ENCODE results near the gene EXOC2.
"Not testable (repeated sequence)": the region's sequence is repeated elsewhere in the genome, so short reads cannot be mapped to it uniquely, and the experiment has no call there.

The EXOC2 gene

DNA sequence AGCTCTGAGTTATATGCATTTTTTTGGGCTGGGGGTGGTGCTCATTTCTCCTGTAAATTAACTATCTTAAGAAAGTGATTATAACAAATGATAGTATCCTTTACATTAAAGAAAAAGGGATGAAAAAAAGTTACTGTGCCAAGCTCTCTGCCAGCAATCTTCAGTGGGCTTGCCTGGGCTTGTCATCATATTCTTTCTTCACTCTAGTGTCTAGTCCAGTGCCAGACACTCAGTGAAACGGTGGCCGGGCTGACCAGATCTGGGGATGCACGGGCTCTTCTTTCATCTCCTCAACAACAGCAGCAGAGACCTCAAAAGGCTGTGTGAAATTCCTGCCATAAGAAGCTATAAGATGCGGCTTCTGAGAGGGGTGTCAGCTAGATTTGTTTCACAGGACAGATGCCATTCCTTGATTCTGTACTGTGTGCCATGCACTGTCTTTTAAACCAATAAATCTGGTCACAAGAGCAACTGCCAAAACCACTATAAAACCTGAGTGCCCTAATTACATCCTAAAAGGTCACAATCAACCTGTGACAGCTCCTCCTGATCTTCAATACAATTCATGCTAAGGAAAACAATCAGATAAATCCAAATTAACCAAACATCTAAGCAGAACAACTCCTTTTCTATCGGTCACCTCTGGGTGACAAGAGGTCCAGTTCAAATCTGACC, 12.1 kb downstream of the EXOC2 start:
- DNase-seq (ENCODE audit: low spot score): no peak

DNA sequence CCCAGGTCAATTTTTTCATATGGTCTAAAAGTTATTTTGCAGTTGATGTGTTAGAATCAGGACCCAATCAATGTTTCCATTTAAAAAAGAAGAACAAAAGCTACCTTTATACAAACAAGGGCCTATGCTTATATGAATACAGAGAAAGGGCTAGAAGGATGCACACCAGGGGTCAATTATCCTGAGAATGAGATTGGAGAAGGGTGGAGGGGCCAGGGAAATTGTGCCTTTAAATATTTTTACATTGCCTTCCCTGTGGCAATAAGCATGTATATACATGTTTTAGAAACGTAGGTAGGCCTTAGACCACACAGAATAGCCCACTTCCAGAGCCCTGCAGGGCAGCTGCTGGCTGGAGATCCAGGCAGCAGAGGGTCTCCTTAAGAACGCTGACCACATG, 12.7 kb downstream of the EXOC2 start:
- no peak for DNase-seq (ENCODE audit: low spot score)

DNA sequence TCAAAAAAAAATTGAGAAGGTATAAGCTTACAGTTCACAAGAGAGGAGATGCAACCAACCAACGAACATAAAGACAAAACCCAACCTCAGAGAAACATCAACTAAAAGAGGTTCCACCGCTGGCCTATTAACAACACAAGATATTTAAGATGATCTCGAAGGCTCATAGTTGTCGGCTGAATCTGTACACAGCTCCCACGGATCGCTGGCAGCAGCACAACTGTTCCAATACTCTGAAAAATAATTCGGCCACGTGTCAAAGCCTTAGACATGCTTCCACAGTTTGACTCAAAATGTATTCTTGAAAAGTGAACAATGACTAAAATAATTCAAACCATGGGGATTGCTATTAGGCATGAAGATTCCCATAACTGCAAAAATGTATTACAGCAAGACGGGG, 13.7 kb downstream of the EXOC2 start:
- DNase-seq (ENCODE audit: low spot score): no peak

DNA sequence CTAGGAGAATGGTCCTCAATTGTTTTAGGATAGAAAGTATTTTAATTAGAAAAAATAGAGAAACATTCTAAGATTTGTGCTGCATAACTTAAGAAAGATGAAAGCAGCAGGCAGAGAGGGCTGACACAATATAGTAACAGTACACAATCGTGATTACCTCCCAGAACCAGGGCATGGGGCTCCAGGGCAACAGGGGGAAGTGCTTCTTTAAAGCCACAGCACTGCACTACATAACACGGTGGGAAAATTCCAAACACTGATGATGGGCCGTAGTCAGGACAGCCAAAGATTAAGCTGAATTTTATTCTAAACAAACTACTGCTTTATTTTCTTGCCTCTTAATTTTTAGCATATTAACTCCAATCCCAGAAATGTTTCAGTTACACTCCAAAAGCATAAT, 14.4 kb downstream of the EXOC2 start:
- DNase-seq (ENCODE audit: low spot score): no peak

DNA sequence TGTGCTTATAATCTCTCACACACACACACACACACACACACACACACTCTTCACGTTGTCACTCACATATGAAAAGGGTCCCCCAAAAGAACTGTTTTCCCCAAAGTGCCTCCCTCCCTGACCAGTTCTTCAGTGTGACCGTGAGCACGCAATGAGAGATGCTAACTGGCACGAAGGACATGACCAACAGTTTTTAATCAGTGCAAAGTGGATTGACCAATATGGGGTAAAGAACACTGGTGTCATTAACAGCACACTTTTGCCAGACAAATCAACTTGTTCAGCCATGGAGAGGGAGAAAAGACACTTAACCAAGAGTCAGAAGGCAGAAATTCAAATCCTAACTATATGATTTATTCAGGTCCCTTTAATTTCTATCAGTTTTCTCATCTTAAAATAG, 15.0 kb downstream of the EXOC2 start:
- DNase-seq (ENCODE audit: low spot score): no peak

DNA sequence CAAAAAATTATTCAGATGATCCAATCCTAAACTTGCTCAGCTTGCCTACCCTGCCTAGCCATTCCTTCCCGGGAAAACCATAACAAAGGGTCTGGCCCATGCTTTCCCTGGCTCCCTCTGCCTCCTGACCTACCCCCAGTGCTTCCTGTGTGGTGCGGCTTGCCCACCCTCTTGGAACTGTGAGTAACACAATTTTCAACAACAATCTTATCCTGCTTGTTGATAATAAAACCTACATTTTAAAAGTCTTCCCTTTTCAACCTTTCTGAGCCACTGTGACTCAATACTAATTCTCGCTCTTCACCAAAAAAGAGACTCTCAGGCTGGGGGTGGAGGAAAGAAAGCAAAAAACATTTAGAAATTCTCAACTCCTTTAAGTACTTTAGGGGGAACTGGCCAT, 18.0 kb downstream of the EXOC2 start:
- no peak for DNase-seq (ENCODE audit: low spot score)

DNA sequence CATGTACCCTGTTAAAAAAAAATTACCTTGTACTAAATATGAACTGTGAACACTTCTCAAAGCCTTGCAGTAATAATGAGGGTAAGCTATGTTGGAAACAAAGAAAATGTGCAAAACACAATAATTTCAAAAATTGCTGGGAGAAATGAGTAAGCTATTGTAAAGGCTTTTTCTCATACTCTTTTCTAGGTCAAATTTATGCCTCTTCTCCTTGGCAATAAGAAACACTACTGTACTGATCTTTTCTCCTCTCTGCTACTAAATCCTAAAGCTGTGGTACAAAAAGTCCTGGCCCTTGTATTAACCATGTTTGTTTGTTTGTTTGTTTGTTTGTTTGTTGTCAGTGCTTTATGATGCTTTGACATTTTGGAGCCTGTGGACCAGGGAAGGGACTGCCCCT, 18.5 kb downstream of the EXOC2 start:
- no peak for DNase-seq (ENCODE audit: low spot score)

DNA sequence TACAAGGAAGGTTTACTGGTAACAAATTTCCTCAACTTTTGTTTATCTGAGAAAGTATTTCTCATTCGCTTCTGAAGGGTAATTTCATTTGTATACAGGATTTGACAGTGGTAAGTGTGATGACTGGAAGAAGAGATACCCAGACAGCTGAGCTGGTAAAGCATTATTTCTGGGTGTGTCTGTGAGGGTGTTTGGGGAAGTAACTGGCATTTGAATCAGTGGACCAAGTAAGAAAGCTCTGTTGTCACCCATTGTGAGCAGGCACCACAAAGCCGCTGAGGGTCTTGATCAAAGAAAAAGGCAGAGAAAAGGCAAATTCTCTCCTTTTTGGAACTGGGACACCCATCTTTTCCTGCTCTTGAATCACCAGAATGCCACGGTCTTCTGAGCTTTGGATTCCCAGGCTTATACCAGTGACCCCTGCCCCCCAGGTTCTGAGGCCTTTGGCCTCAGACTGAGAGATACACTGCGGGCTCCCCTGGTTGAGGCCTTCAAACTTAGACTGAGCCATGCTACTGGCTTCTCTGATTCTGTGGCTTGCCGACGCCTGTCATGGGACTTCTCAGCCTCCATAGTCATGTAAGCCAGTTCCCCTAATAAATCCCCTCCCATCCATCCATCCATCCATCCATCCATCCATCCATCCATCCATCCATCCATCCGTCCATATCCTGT, 25.5 kb downstream of the EXOC2 start:
- DNase-seq (ENCODE audit: low spot score): no peak

DNA sequence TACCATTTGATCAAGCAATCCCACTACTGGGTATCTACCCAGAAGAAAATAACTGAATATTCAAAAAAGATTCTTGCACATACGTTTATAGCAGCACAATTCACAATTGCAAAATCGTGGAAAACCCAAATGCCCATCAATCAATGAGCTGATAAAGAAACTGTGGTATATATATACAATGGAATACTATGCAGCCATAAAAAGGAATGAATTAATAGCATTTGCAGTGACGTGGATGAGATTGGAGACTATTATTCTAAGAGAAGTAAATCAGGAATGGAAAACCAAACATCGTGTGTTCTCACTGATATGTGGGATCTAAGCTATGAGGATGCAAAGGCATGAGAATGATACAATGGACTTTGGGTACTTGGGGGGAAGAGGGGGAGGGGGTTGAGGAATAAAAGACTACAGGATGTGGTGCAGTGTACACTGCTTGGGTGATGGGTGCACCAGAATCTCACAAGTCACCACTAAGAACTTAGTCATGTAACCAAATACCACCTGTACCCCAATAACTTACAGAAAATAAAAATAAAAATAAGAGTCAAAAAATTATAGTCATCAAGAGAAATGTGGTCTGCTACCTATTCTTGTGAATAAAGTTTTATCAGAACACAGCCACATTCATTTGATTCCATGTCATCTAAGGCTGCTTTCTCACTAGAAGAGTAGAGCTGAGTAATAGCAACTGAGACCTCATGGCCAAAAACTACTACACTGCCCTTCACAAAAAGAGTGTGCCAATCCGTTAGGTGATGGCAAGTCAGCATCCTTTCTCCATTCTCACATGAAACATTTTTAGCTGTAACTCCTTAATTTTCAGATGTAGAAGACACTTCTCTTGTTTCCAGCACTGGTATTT, 27.3 kb downstream of the EXOC2 start:
- no peak for DNase-seq (ENCODE audit: low spot score)

DNA sequence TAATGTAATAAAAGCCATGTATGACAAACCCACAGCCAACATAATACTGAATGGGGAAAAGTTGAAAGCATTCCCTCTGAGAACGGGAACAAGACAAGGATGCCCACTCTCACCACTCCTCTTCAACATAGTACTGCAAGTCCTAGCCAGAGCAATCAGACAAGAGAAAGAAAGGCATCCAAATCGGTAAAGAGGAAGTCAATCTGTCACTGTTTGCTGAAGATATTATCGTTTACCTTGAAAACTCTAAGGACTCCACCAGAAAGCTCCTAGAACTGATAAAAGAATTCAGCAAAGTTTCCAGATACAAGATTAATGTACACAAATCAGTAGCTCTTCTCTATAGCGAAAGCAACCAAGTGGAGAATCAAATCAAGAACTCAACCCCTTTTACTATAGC, 29.2 kb downstream of the EXOC2 start:
- not testable (repeated sequence) for DNase-seq (ENCODE audit: low spot score)

DNA sequence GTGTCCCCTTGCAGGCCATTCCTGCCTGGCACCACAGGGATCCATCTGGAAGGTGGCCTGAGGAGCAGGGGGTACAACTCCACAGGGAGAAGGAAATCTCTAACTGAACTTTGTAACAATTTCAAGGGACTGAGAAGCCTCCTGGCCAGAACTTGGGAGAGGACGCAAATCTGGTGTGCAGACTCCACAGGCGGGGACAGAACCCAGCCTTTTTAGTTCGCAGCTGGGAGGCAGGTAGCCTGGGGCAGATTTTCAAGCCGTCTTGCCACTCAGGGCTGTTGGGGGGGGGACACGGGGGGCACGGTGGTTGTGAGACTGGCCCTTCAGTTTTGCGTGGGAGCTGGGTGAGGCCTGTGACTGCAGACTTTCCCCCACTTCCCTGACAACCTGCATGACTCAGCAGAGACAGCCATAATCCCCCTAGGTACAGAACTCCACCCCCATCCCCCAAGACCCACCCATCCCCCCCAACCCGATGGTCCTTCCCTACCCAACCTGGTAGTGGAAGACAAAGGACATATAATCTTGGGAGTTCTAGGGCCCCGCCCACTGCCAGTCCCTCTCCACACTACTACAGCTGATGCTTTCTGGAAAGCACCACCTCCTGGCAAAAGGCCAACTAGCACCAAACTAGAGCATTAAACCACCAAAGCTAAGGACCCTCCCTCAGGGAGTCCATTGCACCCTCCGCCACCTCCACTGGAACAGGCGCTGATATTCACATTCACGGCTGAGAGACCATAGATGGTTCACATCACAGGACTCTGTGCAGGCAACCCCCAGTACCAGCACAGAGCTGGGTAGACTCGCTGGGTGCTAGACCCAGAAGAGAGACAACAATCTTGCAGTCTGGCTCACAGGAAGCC, 33.0 kb downstream of the EXOC2 start:
- no peak for DNase-seq (ENCODE audit: low spot score)

DNA sequence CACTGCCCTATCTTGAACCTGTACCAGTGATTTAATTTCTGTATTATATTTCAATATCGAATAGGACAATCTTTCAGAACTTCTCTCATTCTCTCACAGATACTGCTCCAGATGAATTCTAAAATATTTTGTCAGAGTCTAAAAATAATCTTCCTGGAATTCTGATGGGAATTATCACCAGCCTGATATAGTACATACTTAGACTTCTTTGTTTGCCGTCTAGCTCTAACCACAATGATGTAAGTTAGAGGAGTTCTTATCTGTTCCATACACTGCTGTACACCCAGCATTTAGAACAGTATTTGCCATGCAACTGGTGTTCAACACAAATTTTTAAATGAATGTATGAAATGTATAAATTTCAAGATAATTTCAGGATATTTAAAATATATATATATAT, 34.7 kb downstream of the EXOC2 start:
- no peak for DNase-seq (ENCODE audit: low spot score)

DNA sequence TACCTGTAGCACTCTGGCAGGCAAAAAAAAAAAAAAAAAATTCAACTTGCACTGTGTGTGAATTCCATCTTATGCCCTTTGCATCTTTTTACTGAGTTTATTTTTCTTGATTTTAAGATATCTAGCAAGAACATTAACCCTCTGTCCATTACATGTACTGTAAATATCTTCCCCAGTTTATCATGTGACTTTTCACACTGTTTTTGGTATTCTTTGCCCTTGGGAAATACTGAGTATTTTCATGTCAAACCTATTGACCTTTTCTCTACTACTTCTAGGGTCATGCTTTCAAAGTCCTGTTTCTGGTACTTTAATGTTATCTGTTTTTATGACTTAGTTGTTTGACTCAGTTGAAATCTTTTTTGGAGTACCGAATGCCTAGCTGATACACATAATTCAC, 35.2 kb downstream of the EXOC2 start:
- DNase-seq (ENCODE audit: low spot score): no peak

DNA sequence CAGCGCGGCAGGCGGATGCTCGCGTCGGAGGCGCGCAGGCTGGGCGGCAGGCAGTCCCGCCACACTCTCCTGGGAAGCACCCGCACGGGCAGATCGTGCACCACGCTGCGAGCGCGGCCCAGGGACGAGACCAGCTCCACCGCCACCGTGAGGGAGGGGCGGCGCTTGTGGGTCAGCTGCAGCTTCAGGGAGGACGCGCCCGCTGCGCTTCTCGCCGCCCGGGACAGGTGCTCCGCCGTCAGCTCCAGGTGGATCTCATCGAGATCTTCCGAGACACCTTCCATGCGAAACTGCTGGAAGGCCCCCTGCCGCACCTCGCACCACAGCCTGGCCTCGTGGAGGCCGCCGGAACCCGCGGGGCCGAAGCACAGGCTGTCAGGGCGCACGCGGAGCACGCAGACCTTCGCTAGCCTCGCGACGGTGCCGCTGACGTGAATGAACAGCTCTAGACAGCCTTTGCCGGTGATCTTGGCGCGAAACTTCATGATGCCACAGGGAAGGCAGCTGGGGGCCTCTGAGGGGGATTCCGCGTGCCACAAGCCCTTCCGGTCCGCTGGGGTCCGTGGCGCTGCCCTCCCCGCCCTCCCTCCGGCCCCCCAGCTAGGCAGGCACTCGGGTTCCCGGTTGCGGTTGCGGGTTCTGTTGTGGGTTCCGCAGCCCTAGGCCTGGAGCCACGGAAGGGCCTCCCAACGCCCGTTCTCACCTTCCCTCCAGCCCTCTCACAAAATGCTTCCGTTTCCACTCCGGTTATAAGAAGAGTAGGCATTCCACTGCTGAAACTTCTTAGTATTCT, 36.3 kb downstream of the EXOC2 start, which contains the start of gene HUS1B:
TSS of gene HUS1B (minus strand) at position 641 of the 793 bp plus-strand sequence. CDS start at position 485, 156 bp downstream.
- DNase-seq (ENCODE audit: low spot score): no peak

DNA sequence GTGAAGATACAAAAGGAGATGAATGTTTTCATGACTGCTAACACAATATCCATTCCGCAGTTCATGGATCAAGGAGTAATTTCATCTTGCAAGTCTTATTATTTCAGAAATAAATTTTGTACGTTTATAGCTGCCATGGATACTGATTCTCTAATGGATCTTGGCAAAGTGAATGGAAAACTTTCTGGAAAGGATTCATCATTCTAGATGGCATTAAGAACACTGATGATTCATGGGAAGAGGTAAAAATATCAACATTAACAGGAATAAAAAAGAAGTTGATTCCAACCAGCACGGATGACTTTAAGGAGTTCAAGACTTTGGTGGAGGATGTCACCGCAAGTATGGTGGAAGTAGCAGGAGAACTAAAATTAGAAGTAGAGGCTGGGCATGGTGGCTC, 38.8 kb downstream of the EXOC2 start:
- no peak for DNase-seq (ENCODE audit: low spot score)

DNA sequence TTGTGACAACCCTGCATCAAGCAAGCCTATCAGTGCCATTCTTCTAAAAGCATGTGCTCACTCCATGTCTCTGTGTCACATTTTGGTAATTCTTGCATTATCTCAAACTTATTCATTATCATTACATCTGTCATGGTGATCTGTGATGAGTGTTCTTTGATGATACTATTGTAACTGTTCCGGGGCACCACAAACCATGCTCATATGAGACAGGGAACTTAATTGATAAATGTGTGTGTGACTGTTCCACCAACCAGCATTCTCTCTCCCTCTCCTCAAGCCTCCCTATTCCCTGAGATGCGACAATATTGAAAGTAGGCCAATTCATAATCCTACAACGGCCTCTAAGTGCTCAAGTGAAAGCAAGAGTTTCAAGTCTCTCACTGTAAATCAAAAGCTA, 40.1 kb downstream of the EXOC2 start:
- no peak for DNase-seq (ENCODE audit: low spot score)

DNA sequence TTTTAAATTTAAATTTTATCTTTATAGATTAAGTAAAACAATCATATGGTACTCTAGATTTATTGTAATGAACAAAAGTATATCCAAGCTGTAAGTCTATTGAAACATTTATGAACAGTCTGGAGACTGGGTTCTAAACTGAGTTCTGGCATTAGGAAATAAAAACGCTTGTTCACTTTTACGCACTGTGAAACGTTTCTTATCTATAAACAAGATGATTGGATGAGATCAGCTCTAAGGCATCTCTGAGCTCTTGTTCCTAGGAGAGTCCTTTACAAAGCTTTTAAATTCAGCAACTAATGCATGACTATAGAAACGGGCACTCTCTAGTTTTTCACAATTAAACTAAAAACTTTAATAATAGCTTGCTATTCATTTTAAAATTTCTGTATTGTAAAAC, 42.8 kb downstream of the EXOC2 start:
- DNase-seq (ENCODE audit: low spot score): no peak

DNA sequence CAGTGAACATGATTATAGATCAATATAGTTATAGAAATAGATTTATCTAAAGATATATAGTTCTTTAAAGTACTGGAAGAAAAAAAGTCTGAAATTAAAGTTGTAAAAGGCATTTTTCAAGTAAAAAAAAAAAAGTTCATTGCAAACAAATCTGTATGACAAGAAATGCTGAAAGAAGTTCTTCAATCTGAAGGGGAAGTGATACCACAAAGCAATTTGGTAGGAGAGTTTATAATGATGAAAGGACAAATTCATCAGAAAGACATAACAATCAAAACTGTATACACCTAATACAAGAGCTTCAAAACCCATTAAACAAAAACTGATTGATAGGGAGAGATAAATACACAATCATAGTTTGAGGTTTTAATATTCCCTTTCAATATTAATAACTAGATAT, 50.1 kb downstream of the EXOC2 start:
- DNase-seq (ENCODE audit: low spot score): no peak

DNA sequence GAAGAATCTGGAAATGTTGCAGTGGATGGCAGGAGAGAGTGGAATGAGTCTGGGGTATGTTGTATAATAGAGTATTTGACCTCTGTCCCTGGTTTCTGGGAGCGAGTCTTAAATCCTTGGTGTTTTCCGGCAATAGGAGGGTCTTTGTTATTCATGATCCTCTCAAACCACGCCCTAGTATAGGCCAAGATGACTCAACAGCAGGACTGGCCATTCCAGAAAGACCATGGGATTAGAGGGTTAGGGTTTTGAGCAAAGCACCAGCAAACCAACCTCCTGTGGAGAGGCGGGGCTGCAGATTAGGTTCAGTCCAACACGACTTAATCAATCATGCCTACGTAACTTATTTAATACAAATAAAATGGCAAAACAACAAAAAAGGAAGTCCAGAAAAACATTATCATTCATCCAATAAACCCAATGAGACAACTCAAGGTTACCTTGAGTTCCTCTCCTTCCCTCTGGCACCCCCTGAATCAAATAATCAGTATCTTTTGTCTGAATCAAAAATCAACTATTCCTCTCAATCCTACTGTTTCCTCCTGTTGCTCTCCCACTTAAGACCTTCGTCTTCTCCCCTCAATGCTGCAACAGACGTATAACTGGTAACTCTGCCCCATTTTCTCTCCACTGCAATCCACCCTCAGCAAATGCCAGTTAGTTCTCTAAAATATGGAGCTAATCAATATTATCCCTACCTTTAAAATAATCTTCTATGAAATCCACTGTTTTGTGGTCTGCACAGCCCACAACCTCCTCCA, 51.5 kb downstream of the EXOC2 start:
- DNase-seq (ENCODE audit: low spot score): no peak

DNA sequence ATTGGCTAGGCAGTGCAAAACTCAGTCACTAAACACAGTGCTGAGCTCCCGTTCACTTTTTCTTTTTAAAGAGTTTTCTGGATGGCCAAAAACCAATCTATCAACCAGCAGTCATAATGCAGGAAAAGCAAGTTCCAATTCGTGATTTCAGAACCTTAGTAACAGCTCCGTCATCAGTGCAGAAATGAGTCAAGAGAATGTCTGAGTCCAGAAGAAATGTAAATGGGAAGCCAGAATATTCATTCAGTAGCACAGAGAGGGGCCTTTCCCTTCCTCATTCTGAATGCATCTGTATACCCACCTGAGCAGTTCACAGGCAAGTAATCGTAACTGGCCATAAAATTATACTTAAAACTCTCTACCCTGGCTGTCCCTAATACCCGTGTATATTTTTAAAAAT, 56.5 kb downstream of the EXOC2 start:
- DNase-seq (ENCODE audit: low spot score): no peak
